Measurements from ENCODE around the gene LENG8. TPM values are rescaled to one million over a fixed set of nuclear protein-coding genes. Genes with fewer than 3 reads are reported as not detected.

Gene LENG8
- total RNA-seq, 1 experiment from 2014 or later = 196 TPM

GRCh38 chr19:54420068-54420382 lies 29.0 kb upstream of the LENG8 start (continued):
- TF ChIP-seq REST (IDR thresholded peaks at IDR 0.05; ENCODE audit: low read depth) (no peak), CBX3 (IDR thresholded peaks at IDR 0.05; ENCODE audit: low read depth) (no peak)

GRCh38 chr19:54420383-54421168 lies 28.4 kb upstream of the LENG8 start:
- peak; percentile 41; the same call in 1 of the 2 replicates for ATAC-seq
- ChIA-PET RAD21 (ENCODE audit: low non-redundant PET in 1 of 2, low total read pairs in 2 of 2, uncharacterized antibody in 2 of 2, unreplicated experiment in 2 of 2) (no interaction called here), CTCF (interaction anchor here (1.8 kb wide), 1 partner anchor 10 kb away, joined by 4 read pairs; no protein-coding TSS in a partner anchor), POLR2A (interaction anchor here (0.7 to 1.5 kb wide), 2 partner anchors 10 kb away, joined by 3 to 4 read pairs; no protein-coding TSS in a partner anchor)
- TF ChIP-seq ZBTB33 (IDR thresholded peaks at IDR 0.05; ENCODE audit: extremely low read depth, insufficient replicate concordance, low read length) (no peak), ZNF274 (IDR thresholded peaks at IDR 0.05; ENCODE audit: low read depth, low read length) (no peak), SP1 (IDR thresholded peaks at IDR 0.05; ENCODE audit: low read depth) (no peak)
- intact Hi-C loops (cut with micrococcal nuclease) = no loop called here
- DNase-seq (ENCODE audit: low read depth, low spot score) = no peak
- no peak overlapping the region for H3K4me2 ChIP-seq (ENCODE audit: low read length)
- H3K9ac ChIP-seq (ENCODE audit: low read length) = no peak overlapping the region
- no peak overlapping the region for H2AFZ ChIP-seq (ENCODE audit: low read depth, low read length, poor library complexity, severe bottlenecking)
- H3K36me3 ChIP-seq (ENCODE audit: control insufficient read depth in 1 of 2, insufficient read depth in 2 of 2, low read length in 2 of 2) = no peaks in the 10 kb centered on the region
- no peaks in the 10 kb centered on the region for H3K9me2 ChIP-seq (ENCODE audit: insufficient read depth)
- H4K20me1 ChIP-seq (ENCODE audit: insufficient read depth) = no peaks in the 10 kb centered on the region
- H3K9me3 ChIP-seq (ENCODE audit: control insufficient read depth in 1 of 2, insufficient read depth in 1 of 2, low read depth in 1 of 2, low read length in 2 of 2) = no peaks in the 10 kb centered on the region
- H3K4me3 ChIP-seq (replicated peaks in 1 of 2; ENCODE audit: low read depth in 1 of 2, low read length in 2 of 2) = no peak overlapping the region
- no peaks in the 10 kb centered on the region for H3K27me3 ChIP-seq (ENCODE audit: insufficient read depth, low read length)
- no peaks in the 10 kb centered on the region for H3K79me2 ChIP-seq (ENCODE audit: insufficient read depth, low read length)
- no TSS peak for BruUV-seq (replicated peaks)
- peaks cover 0 to 8% of the 10 kb centered on the region in 2 experiments; a peak in 1 of 4 replicates for H3K4me1 ChIP-seq (ENCODE audit: control insufficient read depth in 1 of 2, insufficient read depth in 2 of 2, low read length in 2 of 2)
- H3K27ac ChIP-seq (ENCODE audit: low read depth, low read length) = no peak overlapping the region

Data from HCT116 (cell line).